VCaP (cell line): ENCODE data around the gene RILPL2.

Source experiments
- H3K27ac ChIP-seq: fragments of 450-650 bp; 2 replicates; pipeline ENCODE4 v1.5.1; 2017
- TF ChIP-seq, protein P1 (sequence below): fragments of 450-650 bp; conservative IDR thresholded peaks from 2 replicates; pipeline ENCODE4 v1.5.1; 2017; ENCODE audit warnings: mild to moderate bottlenecking, moderate library complexity

RILPL2 gene

DNA sequence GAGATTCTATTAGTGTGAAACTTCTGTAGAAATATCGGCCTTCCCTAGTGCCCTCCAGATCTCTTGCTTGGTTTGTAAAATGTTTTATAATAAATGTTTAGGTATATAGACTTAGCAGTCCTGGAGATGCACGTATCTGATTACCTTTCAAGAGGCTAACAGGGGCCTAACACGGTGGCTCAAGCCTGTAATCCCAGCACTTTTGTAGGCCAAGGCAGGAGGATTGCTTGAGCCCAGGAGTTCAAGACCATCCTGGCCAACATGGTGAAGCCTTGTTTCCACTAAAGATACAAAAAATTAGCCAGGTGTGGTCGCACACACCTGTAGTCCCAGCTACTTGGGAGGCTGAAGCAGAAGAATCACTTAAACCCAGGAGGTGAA is 9.8 kb upstream of the RILPL2 start:
- TF ChIP-seq, protein P1, sequence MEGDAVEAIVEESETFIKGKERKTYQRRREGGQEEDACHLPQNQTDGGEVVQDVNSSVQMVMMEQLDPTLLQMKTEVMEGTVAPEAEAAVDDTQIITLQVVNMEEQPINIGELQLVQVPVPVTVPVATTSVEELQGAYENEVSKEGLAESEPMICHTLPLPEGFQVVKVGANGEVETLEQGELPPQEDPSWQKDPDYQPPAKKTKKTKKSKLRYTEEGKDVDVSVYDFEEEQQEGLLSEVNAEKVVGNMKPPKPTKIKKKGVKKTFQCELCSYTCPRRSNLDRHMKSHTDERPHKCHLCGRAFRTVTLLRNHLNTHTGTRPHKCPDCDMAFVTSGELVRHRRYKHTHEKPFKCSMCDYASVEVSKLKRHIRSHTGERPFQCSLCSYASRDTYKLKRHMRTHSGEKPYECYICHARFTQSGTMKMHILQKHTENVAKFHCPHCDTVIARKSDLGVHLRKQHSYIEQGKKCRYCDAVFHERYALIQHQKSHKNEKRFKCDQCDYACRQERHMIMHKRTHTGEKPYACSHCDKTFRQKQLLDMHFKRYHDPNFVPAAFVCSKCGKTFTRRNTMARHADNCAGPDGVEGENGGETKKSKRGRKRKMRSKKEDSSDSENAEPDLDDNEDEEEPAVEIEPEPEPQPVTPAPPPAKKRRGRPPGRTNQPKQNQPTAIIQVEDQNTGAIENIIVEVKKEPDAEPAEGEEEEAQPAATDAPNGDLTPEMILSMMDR, result no peak
- peak overlapping the region; percentile 95 for H3K27ac ChIP-seq

DNA sequence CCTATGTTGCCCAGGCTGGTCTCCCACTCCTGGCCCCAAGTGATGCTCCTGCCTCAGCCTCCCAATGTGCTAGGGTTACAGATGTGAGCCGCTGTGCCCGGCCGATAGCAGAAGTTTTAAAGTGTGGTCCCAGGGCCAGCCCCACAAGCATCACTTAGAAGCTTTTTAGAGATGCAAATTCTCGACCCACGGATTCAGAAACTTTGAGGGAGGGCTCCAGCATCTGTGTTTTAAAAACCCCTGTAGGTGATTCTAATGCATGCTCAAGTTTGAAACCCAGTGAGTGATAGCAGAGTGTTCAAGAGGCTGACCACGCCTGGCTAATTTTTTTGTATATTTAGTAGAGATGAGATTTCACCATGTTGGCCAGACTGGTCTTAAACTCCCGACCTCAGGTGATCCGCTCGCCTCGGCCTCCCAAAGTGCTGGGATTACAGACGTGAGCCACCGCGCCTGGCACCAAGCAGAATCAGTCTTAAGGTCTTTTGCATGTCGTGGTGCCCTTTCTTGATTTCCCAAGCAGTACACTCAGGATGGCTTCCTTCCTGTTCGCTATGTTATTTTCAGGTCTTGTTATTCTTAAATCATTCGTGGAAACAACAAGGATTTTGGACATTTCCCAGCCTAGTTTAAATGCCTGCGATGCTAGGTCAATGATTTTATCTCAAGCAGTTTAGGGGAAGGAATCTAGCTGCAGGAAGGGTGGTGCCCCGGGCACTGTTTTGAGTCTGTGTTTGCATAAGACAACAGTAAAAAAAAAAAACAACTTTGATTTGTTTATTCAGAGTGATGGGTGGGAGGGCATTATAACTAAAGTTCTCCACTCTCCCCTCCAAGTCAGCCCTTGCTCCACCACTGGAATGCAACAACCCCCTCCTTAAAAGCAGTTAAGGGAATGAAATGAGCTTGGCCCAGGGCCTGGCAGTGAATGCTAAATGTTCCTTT is 9.2 kb upstream of the RILPL2 start:
- H3K27ac ChIP-seq, result peak overlapping the region; percentile 95
- TF ChIP-seq, protein P1, result no peak

DNA sequence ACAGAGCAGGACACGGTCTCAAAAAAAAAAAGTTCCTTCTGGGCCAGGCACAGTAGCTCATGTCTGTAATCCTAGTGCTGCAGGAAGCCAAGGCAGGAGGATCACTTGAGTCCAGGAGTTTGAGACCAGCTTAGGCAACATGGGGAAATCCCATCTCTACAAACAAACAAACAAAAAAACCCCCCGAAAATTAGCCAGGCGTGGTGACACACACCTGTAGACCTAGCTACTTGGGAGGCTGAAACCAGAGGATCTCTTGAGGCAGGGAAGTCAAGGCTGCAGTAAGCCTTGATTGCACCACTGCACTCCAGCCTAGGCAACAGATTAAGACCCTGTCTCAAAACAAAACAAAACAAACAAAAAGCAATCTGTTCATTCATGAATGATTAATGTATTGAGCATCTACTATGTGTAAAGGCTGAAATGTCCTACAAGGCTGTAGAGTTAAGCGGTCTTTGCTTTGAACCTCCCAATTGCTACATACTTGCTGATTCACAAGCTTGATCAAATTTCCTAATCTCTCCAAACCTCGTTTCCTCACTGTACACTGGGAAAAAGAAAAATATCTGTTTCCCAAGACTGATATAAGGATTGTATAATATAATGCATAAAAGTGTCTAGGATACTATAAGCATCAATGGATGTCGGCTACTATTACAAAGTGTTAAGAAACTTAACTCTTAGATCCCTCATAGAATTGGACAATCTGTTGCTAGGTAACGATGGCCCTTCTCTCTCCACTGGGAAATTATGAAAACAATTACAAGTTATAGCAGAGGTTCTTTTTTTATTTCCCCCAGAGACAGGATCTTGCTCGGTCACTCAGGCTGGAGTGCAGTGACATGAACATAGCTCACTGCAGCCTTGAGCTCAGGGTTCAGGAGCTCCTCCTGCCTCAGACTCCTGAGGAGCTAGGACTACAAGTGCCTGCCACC is 7.9 kb upstream of the RILPL2 start:
- TF ChIP-seq, protein P1, result no peak
- peak overlapping the region; percentile 95 for H3K27ac ChIP-seq

DNA sequence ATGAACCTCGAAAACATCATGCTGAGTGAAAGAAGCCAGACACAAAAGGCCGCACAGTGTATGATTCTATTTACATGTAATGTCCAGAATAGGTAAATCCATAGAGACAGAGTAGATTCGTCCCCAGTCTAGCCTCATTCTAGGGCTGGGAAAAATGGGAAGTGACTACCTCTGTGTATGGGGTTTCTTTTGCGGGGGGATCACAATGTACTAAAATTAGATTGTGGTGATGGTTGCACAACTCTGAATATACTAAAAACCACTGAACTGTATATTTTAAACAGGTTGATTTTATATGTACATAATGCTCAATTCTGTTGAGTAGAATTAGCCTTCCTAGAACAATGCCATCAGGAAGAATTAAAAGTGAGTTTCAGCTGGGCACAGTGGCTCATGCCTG is 6.3 kb upstream of the RILPL2 start:
- TF ChIP-seq, protein P1, result no peak
- H3K27ac ChIP-seq, result no peak overlapping the region

DNA sequence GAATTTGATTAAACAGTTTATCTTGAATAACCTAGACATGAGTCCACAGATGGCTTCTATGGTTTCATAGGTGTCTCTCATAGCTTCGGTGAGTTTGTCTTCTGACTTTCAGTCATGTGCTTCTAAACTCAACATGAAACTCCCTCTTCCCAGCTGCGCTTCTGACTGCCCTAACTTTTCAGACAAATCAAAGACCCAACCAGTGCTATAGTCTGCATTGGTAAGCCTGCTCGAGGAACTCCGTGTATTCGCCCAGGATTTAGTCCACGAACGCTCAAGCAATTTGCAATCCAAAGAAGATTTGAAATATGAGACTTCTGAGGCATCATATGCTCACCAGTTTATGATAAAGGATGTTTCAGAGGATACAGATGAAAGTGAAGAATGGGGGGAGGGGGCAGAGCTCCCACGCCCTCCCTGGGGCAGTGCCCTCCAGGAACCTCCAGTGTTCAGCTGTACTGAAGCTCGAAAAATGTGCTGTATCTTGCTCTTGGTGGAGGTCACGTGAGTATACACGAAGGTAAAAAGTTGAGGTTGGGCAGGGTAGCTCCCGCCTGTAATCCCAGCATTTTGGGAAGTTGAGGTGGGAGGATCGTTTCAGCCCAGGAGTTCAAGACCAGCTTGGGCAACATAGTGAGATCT is 5.2 kb upstream of the RILPL2 start:
- H3K27ac ChIP-seq, result no peak overlapping the region

DNA sequence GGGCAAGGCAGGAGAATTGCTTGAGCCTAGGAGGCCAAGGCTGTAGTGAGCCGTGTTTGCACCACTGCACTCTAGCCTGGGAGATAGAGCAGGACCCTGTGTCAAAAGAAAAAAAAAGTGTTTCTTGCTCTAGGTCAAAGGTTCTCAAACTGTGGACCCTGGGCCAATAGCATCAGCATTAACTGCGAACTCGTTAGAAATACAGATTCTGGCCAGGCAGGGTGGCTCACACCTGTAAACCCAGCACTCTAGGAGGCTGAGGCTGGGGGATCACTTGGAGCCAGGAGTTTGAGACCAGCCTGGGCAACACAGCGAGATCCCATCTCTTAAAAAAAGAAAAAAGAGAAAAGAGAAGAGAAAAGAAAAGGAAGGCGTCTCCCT is 858 bp downstream of the RILPL2 start:
- TF ChIP-seq, protein P1, result no peak
- H3K27ac ChIP-seq, result peak overlapping the region; percentile 67; the same call in 1 of the 2 replicates

More for the DNA sequence above, 5.2 kb upstream of the RILPL2 start:
- TF ChIP-seq, protein P1, result no peak
